ENCODE data around the gene ZDHHC4. TPM values are rescaled to one million over a fixed set of nuclear protein-coding genes. Genes with fewer than 3 reads are reported as not detected.

Gene ZDHHC4
- total RNA-seq, 1 experiment from 2014 or later: 62.0 TPM

DNA sequence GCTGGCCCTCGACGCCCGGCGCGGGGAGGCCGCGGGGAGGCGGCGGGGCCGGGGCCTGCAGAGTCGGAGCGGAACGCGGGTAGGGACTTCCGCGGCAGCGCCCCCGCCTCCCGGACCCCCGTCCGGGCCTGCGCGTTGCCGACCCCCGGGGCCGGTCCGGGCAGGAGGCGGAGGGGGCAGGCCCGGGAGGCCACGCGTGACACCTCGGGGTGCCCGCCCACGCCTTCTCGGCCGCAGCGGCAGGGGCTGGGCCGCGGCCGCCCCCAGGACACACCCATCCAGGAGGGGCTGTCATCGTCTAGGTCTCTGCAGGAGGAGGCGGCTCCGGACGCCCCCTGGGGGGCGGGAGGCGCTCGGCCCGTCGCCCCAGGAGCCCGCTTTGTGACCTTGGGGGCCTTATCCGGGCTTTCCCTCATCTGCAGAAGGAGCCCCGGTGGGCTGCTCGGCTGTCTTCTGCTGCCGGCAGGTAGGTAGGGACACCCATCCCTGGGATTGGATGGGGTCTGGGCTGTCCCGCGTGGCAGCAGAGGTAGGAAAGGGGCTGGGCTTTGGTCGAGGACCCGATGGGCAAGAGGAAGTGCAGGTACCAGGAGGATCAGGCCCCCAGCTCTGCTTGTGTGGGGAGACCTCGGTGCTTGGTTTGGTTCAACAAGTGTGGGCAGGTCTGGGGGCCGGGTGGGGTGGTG is 60.4 kb downstream of the ZDHHC4 start:
- no peak overlapping the region for H2BK15ac ChIP-seq (ENCODE audit: low read depth, low read length)
- Mint-ChIP-seq H3K4me1 (peaks cover 18 to 20% of the 10 kb centered on the region in 2 experiments), H3K27me3 (ENCODE audit: low read depth) (no peaks in the 10 kb centered on the region), H3K36me3 (ENCODE audit: insufficient read depth in 1 of 3, low read depth in 3 of 3) (peaks cover 4 to 24% (median 14%) of the 10 kb centered on the region in 3 experiments; a peak in 5 of 7 replicates), H3K9me3 (no peaks in the 10 kb centered on the region; a peak in 1 of 5 replicates), H3K4me3 (peak overlapping the region; percentile 71 to 83), H3K27ac (peak overlapping the region in 1 of 3 experiments; percentile 68; a peak in 1 of 7 replicates)
- H3K23me2 ChIP-seq (ENCODE audit: insufficient read length, low read depth, low read length, poor library complexity, severe bottlenecking): peaks cover 10% of the 10 kb centered on the region
- no CpG with 5 or more reads among the region's 60 CpGs for WGBS (ENCODE audit: extremely low coverage, insufficient read length, low lambda C conversion rate)
- H2AK5ac ChIP-seq (ENCODE audit: insufficient read length, low read length): no peak overlapping the region
- no peak overlapping the region for H2AFZ ChIP-seq (ENCODE audit: low read length)
- H3K79me1 ChIP-seq (ENCODE audit: insufficient read depth, low read depth, low read length, poor library complexity, severe bottlenecking): no peaks in the 10 kb centered on the region
- H3K18ac ChIP-seq (ENCODE audit: insufficient read length, low read depth, low read length): no peak overlapping the region
- no peaks in the 10 kb centered on the region for H4K20me1 ChIP-seq (ENCODE audit: control insufficient read depth, insufficient read depth, insufficient read length)
- H2BK20ac ChIP-seq (ENCODE audit: low read depth, low read length, poor library complexity, severe bottlenecking): no peak overlapping the region
- no peaks in the 10 kb centered on the region for H3K79me2 ChIP-seq (ENCODE audit: insufficient read depth, low read length)
- peak; percentile 45; the same call in 2 of the 3 replicates for TF ChIP-seq CTCF (conservative IDR thresholded peaks at IDR 0.05)
- no peak overlapping the region for H4K5ac ChIP-seq (ENCODE audit: insufficient read length, low read depth, low read length)
- H4K8ac ChIP-seq (replicated peaks; ENCODE audit: insufficient read length, low read depth, low read length): no peak overlapping the region
- H3K27ac ChIP-seq (ENCODE audit: insufficient read length, low read depth, low read length): no peak overlapping the region
- no peak overlapping the region for H3T11ph ChIP-seq (ENCODE audit: low read length)
- no peak overlapping the region for H3K23ac ChIP-seq (ENCODE audit: insufficient read length, low read depth, low read length)
- H2BK12ac ChIP-seq (ENCODE audit: insufficient read length, low read depth, low read length): no peak overlapping the region
- H2BK120ac ChIP-seq (ENCODE audit: low read depth, low read length, poor library complexity, severe bottlenecking): no peak overlapping the region
- no peak overlapping the region for H3K14ac ChIP-seq (ENCODE audit: insufficient read depth, low read length)
- no peak overlapping the region for H3K9ac ChIP-seq (ENCODE audit: extremely low read depth, insufficient read length, low read length)
- peak overlapping the region; percentile 57 for H3K4me2 ChIP-seq (ENCODE audit: insufficient read depth, insufficient read length, low read length)
- no peak overlapping the region for H2BK5ac ChIP-seq (ENCODE audit: insufficient read length, low read length)
- no peak overlapping the region for H3K56ac ChIP-seq (ENCODE audit: insufficient read length, low read depth, low read length)
- no peaks in the 10 kb centered on the region; the same call in 1 of the 2 replicates for H3K4me1 ChIP-seq (ENCODE audit: insufficient read depth, low read length)
- H3K9me3 ChIP-seq (ENCODE audit: control insufficient read depth, low read depth, low read length): no peaks in the 10 kb centered on the region
- no peaks in the 10 kb centered on the region for H3K27me3 ChIP-seq (ENCODE audit: insufficient read depth, low read length)
- no peak overlapping the region for H4K91ac ChIP-seq (ENCODE audit: insufficient read length, low read depth, low read length)
- H3K4ac ChIP-seq (ENCODE audit: low read depth, low read length): no peak overlapping the region
- peak; percentile 50 for DNase-seq

Other genes starting within 250 kb of the ZDHHC4 start
- gene FAM220A, start 228.5 kb upstream of the ZDHHC4 start, total RNA-seq (2021): 15.0 and 17.3 TPM in 2 replicates
- 245 and 255 TPM in 2 replicates for gene RAC1, start 202.9 kb upstream of the ZDHHC4 start, total RNA-seq (2021)
- 41.9 and 46.4 TPM in 2 replicates for gene DAGLB, start 129.5 kb upstream of the ZDHHC4 start, total RNA-seq (2021)
- gene KDELR2, start 93.3 kb upstream of the ZDHHC4 start, total RNA-seq (2021): 86.5 and 91.8 TPM in 2 replicates
- 1.7 TPM in 2 replicates for gene GRID2IP, start 26.0 kb upstream of the ZDHHC4 start, total RNA-seq (2021)
- 41.9 and 42.9 TPM in 2 replicates for gene INTS15, start 12.6 kb downstream of the ZDHHC4 start, total RNA-seq (2021)
- gene ZNF853, start 38.2 kb downstream of the ZDHHC4 start, total RNA-seq (2021): 9.3 and 9.6 TPM in 2 replicates
- gene ZNF316, start 59.9 kb downstream of the ZDHHC4 start, total RNA-seq (2021): 22.2 and 23.4 TPM in 2 replicates
- gene ZNF12, start 129.5 kb downstream of the ZDHHC4 start, total RNA-seq (2021): 19.1 and 19.4 TPM in 2 replicates
- gene RSPH10B2, start 176.6 kb downstream of the ZDHHC4 start, total RNA-seq (2021): 0.33 and 0.39 TPM in 2 replicates
- gene CCZ1B, start 248.8 kb downstream of the ZDHHC4 start, total RNA-seq (2021): 62.6 and 77.0 TPM in 2 replicates